Fibroblast of the aortic adventitia (primary cell): Measurements from ENCODE around the gene LRRIQ3. TPM values are rescaled to one million over a fixed set of nuclear protein-coding genes. Genes with fewer than 3 reads are reported as not detected.
A peak's percentile ranks its signal among the peaks of the same experiment; 100 is the strongest.

Experiments used
- DNase-seq: peaks from one replicate; pipeline ENCODE4 v3.0.0-alpha.2; 2010; ENCODE audit warnings: low read depth
- H3K4me3 ChIP-seq: 2 replicates; pipeline ENCODE4 v1.5.1; 2011; ENCODE audit warnings: low read depth, mild to moderate bottlenecking, control low read depth, low read length, moderate library complexity
- CTCF ChIP-seq: IDR thresholded peaks from 2 replicates; pipeline ENCODE4 v1.5.1; 2011; ENCODE audit warnings: mild to moderate bottlenecking, low read length, control low read depth, inconsistent platforms; ENCODE audit not compliant: insufficient read depth
- total RNA-seq: library from RNA; depleted of rRNA; stranded (reverse); fragments of >200 nt; gene quantifications from 2 replicates; pipeline ENCODE4 v1.2.3, GENCODE V29; 2012; ENCODE audit warnings: low replicate concordance

Gene LRRIQ3
- total RNA-seq, result 1.3 and 1.4 TPM in 2 replicates

GRCh38 chr1:74197657-74198552, at the start of gene LRRIQ3, which contains the start of gene FPGT:
Gene LRRIQ3, minus strand, starts transcription at chr1:74198176. Its CDS starts 14,492 bp downstream, at chr1:74183684.
Gene FPGT, plus strand, starts transcription at chr1:74198242. Its CDS starts 37 bp downstream, at chr1:74198279.
- DNase-seq, result peak; percentile 94
- peak within 1 kb of the TSS; percentile 89 for H3K4me3 ChIP-seq
- TF ChIP-seq CTCF, result no peak

GRCh38 chr1:74246315-74246714, 48.3 kb upstream of the LRRIQ3 start:
- DNase-seq, result no peak
- H3K4me3 ChIP-seq, result no peak overlapping the region
- no peak for TF ChIP-seq CTCF

GRCh38 chr1:74245168-74245772, 47.3 kb upstream of the LRRIQ3 start:
- no peak for TF ChIP-seq CTCF
- no peak for DNase-seq
- H3K4me3 ChIP-seq, result no peak overlapping the region

- no peak overlapping the region for H3K4me3 ChIP-seq
- DNase-seq, result no peak
- TF ChIP-seq CTCF, result no peak
Measured at GRCh38 chr1:74237787-74238186, 39.8 kb upstream of the LRRIQ3 start.

- H3K4me3 ChIP-seq, result no peak overlapping the region
- DNase-seq, result no peak
- no peak for TF ChIP-seq CTCF
Measured at GRCh38 chr1:74237035-74237434, 39.1 kb upstream of the LRRIQ3 start.

- TF ChIP-seq CTCF, result no peak
- H3K4me3 ChIP-seq, result no peak overlapping the region
- DNase-seq, result no peak
Measured at GRCh38 chr1:74236440-74236839, 38.5 kb upstream of the LRRIQ3 start.
